Measurements from ENCODE around the gene RSL1D1. TPM values are rescaled to one million over a fixed set of nuclear protein-coding genes. Genes with fewer than 3 reads are reported as not detected.

Gene RSL1D1
- total and polyA plus RNA-seq, 9 of the 15 experiments (the other 6 are each of a cell fraction or from before 2014, with no cell fraction given): 259 to 753 (median 373) TPM

- TF ChIP-seq HINFP (tag; conservative IDR thresholded peaks at IDR 0.05; ENCODE audit: low read depth) (peak; percentile 91), POLR2A (conservative IDR thresholded peaks at IDR 0.05) (peak; percentile 36), SETDB1 (IDR thresholded peaks at IDR 0.05; ENCODE audit: low read length) (no peak), PHF20 (IDR thresholded peaks at IDR 0.05; ENCODE audit: partially characterized antibody) (no peak), ZNF12 (CRISPR knock-in tag; IDR thresholded peaks at IDR 0.05) (0 out of 2 replicates have a peak, but pooled peaks have one; percentile 17), ZNF175 (CRISPR knock-in tag; IDR thresholded peaks at IDR 0.05; ENCODE audit: low read depth) (peak; percentile 94), SAP30 (IDR thresholded peaks at IDR 0.05; ENCODE audit: borderline replicate concordance, insufficient read depth, low read depth, low read length, poor library complexity, severe bottlenecking) (peak; percentile 33), HMG20A (CRISPR knock-in tag; conservative IDR thresholded peaks at IDR 0.05) (no peak), ZNF551 (CRISPR knock-in tag; IDR thresholded peaks at IDR 0.05) (no peak), NRF1 (conservative IDR thresholded peaks at IDR 0.05 in 1 of 2, IDR thresholded peaks at IDR 0.05 in 1 of 2) (peak in 1 of 2 experiments; percentile 37; a peak in 1 of 4 replicates), SP2 (IDR thresholded peaks at IDR 0.05; ENCODE audit: extremely low read depth, low read depth, low read length, poor library complexity, severe bottlenecking) (peak; percentile 5), GABPB1 (CRISPR knock-in tag; IDR thresholded peaks at IDR 0.05) (peak; percentile 75; the same call in 1 of the 2 replicates), EP400 (IDR thresholded peaks at IDR 0.05) (0 out of 2 replicates have a peak, but pooled peaks have one; percentile 16)
- TF ChIP-seq, protein P1, sequence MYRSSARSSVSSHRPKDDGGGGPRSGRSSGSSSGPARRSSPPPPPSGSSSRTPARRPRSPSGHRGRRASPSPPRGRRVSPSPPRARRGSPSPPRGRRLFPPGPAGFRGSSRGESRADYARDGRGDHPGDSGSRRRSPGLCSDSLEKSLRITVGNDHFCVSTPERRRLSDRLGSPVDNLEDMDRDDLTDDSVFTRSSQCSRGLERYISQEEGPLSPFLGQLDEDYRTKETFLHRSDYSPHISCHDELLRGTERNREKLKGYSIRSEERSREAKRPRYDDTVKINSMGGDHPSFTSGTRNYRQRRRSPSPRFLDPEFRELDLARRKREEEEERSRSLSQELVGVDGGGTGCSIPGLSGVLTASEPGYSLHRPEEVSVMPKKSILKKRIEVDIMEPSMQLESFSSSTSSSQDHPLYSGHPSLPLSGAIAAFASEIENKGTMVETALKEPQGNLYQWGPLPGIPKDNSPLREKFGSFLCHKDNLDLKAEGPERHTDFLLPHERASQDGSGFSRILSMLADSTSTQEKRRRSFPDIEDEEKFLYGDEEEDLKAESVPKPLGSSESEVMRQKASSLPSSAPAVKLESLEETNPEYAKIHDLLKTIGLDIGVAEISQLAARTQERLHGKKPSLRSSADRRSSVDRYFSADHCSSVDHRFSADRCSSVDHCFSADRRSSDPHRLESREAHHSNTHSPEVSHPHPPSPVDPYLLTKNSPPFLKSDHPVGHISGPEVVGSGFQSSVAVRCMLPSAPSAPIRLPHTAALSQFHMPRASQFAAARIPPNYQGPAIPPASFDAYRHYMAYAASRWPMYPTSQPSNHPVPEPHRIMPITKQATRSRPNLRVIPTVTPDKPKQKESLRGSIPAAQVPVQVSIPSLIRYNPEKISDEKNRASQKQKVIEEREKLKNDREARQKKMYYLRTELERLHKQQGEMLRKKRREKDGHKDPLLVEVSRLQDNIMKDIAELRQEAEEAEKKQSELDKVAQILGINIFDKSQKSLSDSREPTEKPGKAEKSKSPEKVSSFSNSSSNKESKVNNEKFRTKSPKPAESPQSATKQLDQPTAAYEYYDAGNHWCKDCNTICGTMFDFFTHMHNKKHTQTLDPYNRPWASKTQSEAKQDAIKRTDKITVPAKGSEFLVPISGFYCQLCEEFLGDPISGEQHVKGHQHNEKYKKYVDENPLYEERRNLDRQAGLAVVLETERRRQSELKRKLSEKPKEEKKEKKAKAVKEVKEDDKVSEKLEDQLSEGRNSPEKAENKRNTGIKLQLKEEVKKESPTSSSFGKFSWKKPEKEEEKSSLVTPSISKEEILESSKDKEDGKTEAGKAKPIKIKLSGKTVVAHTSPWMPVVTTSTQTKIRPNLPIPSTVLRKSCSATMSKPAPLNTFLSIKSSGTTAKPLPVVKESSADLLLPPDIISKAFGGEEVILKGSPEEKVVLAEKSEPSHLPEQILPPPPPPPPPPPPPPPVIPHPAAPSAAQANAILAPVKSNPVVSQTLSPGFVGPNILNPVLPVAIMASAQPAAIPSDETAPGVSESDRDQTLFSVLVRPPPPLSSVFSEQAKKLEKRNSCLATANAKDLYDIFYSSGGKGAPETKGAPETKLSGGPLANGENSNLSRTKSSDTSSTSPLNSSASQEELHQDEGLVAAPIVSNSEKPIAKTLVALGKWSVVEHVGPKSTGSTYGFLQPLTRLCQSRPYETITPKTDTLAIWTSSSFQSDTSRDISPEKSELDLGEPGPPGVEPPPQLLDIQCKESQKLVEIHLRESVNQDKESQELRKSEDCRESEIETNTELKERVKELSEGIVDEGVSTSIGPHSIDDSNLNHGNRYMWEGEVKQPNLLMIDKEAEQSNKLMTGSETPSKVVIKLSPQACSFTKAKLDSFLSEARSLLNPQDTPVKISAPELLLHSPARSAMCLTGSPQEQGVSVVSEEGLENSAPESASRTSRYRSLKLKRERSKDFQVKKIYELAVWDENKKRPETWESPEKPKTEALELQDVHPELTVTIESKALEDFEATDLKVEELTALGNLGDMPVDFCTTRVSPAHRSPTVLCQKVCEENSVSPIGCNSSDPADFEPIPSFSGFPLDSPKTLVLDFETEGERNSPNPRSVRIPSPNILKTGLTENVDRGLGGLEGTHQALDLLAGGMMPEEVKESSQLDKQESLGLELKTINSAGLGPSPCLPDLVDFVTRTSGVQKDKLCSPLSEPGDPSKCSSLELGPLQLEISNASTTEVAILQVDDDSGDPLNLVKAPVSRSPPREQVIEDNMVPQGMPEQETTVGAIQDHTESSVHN (IDR thresholded peaks at IDR 0.05; ENCODE audit: borderline replicate concordance in 1 of 2, low read depth in 1 of 2): no peak
- TF ChIP-seq, protein P2, sequence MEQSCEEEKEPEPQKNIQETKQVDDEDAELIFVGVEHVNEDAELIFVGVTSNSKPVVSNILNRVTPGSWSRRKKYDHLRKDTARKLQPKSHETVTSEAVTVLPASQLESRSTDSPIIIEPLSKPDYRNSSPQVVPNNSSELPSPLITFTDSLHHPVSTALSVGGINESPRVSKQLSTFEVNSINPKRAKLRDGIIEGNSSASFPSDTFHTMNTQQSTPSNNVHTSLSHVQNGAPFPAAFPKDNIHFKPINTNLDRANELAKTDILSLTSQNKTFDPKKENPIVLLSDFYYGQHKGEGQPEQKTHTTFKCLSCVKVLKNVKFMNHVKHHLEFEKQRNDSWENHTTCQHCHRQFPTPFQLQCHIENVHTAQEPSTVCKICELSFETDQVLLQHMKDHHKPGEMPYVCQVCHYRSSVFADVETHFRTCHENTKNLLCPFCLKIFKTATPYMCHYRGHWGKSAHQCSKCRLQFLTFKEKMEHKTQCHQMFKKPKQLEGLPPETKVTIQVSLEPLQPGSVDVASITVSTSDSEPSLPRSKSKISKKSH (CRISPR knock-in tag; IDR thresholded peaks at IDR 0.05): no peak
Observed at GRCh38 chr16:11796227-11797165, 54.8 kb downstream of the RSL1D1 start (continued).

Measured in K562 (cell line).